Measurements from ENCODE around the gene FOXO4.

FOXO4 gene

DNA sequence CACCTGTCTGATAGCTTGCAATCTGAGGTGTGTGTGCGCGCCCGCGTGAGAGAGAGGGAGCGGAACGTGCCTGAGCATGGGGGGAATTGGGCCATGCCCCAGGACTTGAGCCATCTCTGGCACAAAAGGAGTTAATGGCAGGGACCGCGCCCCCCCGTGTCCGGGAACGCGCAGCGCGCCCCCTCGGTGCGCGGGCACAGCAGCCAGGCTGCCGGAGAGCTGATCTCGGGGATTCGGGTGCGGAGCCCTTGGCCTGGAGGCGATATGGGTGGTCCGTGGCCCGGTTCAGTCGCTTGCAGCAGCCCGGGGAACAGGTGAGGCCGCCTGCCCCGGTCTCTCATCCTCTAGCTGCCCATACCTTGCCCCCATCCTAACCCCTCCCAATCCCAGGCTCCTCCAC, 49.0 kb downstream of the FOXO4 start, which contains the start of gene NLGN3:
NLGN3 (plus strand) TSS at position 191 of the 400 bp plus-strand sequence. CDS start 2,909 bp downstream, outside the sequence.
- DNase-seq = no peak

DNA sequence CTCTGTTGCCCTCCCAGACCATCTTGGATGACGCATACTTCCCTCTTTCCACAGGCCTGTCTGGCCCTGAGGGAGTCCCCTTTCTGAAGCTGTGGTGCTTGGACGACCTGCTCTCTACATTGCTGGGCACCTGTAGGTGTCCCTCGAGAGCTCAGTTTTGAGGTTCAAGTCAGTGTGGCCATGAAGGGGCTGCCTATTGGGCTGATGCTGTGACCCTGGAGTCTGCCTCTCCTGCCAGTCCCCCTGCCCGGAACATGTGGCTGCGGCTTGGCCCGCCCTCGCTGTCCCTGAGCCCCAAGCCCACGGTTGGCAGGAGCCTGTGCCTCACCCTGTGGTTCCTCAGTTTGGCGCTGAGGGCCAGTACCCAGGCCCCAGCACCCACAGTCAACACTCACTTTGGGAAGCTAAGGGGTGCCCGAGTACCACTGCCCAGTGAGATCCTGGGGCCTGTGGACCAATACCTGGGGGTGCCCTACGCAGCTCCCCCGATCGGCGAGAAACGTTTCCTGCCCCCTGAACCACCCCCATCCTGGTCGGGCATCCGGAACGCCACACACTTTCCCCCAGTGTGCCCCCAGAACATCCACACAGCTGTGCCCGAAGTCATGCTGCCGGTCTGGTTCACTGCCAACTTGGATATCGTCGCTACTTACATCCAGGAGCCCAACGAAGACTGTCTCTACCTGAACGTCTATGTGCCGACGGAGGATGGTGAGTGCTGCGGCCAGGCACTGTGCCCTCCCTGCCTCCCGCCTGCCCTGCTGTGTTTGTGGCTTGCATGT, 52.0 kb downstream of the FOXO4 start:
- DNase-seq = no peak

DNA sequence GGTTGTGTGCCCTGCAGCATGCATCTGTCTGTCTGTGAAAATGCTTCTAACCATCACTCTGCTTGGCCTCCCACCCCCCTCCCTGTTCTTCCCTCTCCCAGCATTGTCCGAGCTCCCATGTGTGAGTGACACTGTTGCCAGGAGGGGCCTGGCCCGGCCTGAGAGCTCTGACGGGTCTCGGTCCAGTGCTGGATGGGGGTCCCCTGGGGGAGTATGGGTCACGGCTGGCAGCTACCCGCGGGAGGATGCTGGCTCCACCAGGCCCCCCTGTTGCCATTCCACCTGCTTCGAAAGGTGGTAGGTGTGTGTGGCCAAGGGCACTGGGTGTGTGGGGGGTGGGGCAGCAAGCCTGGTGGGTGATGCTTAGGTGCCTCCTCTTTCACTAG, 52.6 kb downstream of the FOXO4 start:
- DNase-seq = no peak

DNA sequence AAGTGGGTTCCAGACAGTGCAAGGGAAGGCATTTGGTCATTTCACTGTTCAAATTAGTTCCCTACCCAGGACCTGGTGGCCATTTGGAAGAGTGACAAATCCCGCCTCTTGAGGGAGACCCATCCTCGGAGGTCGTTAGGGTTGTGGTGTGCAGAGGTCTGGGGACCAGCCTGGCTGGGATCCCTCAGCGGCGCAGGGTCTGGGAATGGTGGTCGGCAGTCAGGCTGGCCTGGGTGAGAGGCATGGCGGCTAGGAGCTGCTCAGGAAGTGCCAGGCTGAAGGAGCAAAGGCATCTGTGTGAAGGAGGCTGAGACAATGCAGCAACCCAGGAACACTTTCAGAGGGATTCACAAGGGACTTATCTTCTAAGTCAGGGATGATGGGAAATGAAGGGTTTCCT, 55.7 kb downstream of the FOXO4 start:
- no peak for DNase-seq

All from NCI-H2171 (cell line).